Adipocyte (in vitro differentiated cells): ENCODE results near the gene EQTN.
"Not testable (repeated sequence)": the region's sequence is repeated elsewhere in the genome, so short reads cannot be mapped to it uniquely, and the experiment has no call there.

Experiments
- DNase-seq: peaks from one replicate; pipeline ENCODE4 v3.0.0-alpha.2; 2015; ENCODE audit warnings: low read depth
- H3K27me3 ChIP-seq: replicated peaks from 2 replicates; pipeline ENCODE4 v1.7.0; 2013; ENCODE audit warnings: mild to moderate bottlenecking, low read length, moderate library complexity; ENCODE audit not compliant: control insufficient read depth, insufficient read depth
- H3K36me3 ChIP-seq: 2 replicates; pipeline ENCODE4 v1.7.0; 2013; ENCODE audit warnings: low read length, mild to moderate bottlenecking, moderate library complexity; ENCODE audit not compliant: control insufficient read depth, insufficient read depth, severe bottlenecking
- H3K4me1 ChIP-seq: 2 replicates; pipeline ENCODE4 v1.7.0; 2013; ENCODE audit warnings: mild to moderate bottlenecking, low read length, moderate library complexity; ENCODE audit not compliant: control insufficient read depth, insufficient read depth
- H3K4me3 ChIP-seq: 2 replicates; pipeline ENCODE4 v1.7.0; 2013; ENCODE audit warnings: mild to moderate bottlenecking, low read length, moderate library complexity
- H3K9ac ChIP-seq: 2 replicates; pipeline ENCODE4 v1.7.0; 2013; ENCODE audit warnings: mild to moderate bottlenecking, low read length, moderate library complexity
- H3K9me3 ChIP-seq: 2 replicates; pipeline ENCODE4 v1.7.0; 2013; ENCODE audit warnings: mild to moderate bottlenecking, low read length, moderate library complexity; ENCODE audit not compliant: control insufficient read depth

EQTN gene

GRCh38 chr9:27260789-27261516 is 36.0 kb downstream of the EQTN start:
- no peak overlapping the region for H3K4me3 ChIP-seq
- H3K4me1 ChIP-seq = no peaks in the 10 kb centered on the region
- DNase-seq = no peak
- no peak overlapping the region for H3K9ac ChIP-seq
- no peaks in the 10 kb centered on the region for H3K9me3 ChIP-seq
- H3K36me3 ChIP-seq = no peaks in the 10 kb centered on the region
- peaks cover 21% of the 10 kb centered on the region for H3K27me3 ChIP-seq

GRCh38 chr9:27258662-27259061 is 38.3 kb downstream of the EQTN start:
- H3K4me1 ChIP-seq = no peaks in the 10 kb centered on the region
- peaks cover 21% of the 10 kb centered on the region for H3K27me3 ChIP-seq
- DNase-seq = no peak
- no peaks in the 10 kb centered on the region for H3K36me3 ChIP-seq
- no peak overlapping the region for H3K4me3 ChIP-seq
- H3K9me3 ChIP-seq = peaks cover 3% of the 10 kb centered on the region
- no peak overlapping the region for H3K9ac ChIP-seq

- H3K36me3 ChIP-seq = no peaks in the 10 kb centered on the region
- no peak overlapping the region for H3K9ac ChIP-seq
- peaks cover 18% of the 10 kb centered on the region for H3K4me1 ChIP-seq
- no peaks in the 10 kb centered on the region for H3K9me3 ChIP-seq
- H3K4me3 ChIP-seq = no peak overlapping the region
- DNase-seq = peak; percentile 30
- no peaks in the 10 kb centered on the region for H3K27me3 ChIP-seq
Measured at GRCh38 chr9:27248702-27249101, 48.2 kb downstream of the EQTN start.

GRCh38 chr9:27247756-27248155 is 49.2 kb downstream of the EQTN start:
- Histone ChIP-seq H3K9me3 (no peaks in the 10 kb centered on the region), H3K36me3 (no peaks in the 10 kb centered on the region), H3K4me1 (peaks cover 18% of the 10 kb centered on the region), H3K9ac (no peak overlapping the region), H3K27me3 (no peaks in the 10 kb centered on the region), H3K4me3 (peak overlapping the region; percentile 3)
- peak; percentile 66 for DNase-seq

GRCh38 chr9:27239648-27240047 is 57.3 kb downstream of the EQTN start:
- peaks cover 25% of the 10 kb centered on the region for H3K9me3 ChIP-seq
- H3K4me1 ChIP-seq, H3K27me3 ChIP-seq, H3K36me3 ChIP-seq, H3K9ac ChIP-seq, H3K4me3 ChIP-seq, DNase-seq: not testable (repeated sequence)
